ENCODE data around the gene KCNH2.

The KCNH2 gene

DNA sequence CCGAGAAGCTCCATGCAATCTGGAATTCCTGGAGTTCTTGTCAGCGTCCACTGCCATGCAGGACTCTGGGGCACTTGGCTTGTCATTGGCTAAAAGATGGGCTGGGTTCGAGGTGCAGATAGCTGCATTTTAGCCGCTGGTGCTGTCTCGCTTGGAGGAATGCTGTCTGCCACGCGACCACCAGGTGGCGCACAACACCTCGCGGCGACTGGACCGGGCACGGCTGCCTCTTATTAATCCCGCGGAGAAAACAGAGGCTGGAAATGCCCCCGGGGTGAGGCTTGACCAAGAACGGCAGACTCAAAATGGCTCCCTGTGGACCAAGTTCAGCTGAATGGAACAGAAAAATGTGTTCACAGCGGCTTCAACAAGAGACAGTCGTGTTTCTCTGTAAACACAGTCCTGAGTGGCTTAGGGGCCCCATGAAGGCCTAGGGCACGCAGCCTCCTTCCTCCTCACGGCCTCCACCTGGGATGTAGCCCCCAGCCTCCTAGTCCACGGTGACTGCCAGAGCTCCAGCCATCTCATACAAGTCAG, 79.6 kb downstream of the KCNH2 start:
- DNase-seq: peak; percentile 64 to 80

DNA sequence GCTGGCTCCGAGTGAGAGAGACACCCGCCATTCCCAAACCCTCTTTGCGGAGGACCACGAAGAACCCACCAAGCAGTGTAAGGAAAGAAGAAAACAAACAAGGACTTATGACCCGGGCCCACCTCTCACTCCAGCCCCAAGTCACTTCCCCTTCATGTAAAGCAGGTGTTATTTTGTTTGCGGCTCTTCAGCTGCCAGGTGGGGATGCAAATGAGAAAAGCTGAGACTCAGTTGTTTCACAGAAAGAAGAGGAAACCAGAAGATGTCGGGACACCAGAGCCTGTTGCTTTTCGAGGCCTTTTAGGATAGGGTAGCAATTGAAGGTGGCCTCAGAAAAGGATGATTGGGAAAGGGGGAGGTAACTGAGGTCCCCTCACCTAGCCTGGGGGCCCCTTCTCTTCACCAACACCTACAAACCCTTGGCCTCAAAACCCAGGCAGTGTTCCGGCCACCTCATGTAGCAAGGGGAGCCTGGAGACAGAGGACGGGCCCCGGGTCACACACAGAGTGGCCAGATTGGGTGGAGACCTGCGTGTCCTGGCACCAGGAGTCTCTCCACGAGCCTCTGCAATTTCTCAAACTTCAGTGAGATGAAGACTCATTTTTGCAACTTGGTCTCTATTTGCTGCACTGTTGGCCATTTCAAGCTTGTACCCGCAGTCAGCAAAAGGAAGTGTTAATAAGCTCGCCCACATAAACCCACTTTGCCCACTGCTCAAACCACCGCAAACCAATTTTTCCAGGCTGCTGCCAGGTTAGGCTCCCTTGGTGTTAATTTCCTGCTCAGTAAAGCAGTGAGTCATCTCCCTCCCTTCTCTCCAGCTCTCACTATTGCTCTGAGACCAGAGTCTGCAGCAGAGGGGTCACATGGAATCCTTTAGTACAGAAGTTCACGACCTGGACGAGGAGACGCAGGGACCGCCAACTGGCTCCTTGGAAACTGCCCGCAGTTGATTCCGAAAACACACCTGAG, 80.3 kb downstream of the KCNH2 start:
- DNase-seq: no peak

DNA sequence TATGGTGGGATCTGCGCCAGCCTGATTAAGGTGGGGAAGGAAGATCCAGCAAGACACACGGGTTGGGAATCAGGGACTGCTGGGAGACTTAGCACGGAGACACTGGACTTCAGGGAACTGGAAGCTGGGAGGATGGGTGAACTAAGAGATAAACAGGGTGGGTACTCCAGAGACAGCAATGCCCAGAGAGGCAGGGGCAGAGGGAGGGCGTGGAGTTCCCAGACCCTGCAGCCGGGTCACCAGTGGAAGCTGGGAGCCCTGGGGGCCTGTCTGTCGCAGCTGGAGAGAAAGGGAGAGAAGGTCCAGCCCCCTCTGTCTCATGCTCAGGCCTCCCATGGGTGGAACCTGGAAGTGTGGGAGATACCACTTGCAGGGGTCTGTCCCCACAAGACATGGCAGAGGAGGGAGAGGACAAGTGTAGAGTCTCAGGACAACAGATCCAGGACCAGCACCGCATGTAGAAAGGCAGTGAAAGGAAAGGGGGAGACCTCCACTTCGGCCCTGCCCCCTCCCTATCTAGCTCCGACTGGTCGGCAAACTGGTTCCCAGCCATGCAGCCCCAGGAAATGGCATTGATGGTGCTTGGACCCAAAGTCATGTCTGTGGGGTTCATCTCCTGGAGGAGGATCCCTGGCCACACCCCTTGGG, 81.4 kb downstream of the KCNH2 start:
- no peak for DNase-seq

DNA sequence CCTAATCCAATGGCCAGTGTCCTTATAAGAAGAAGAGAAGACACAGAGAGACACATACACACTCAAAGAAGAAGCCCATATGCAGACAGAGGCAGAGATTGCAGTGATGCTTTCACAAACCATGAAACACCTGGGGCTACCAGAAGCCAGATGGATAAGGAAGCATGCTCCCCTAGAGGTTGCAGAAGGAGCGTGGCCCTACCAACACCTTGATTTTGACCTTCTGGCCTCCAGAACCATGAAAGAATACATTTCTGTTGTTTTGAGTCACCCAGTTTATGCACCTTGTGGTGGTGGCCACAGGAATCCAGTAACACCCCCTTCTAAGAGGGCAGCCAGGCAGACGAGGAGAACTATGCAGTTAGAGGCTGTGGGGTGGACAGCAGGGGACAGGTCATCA, 82.3 kb downstream of the KCNH2 start:
- DNase-seq: no peak

Measured in activated CD4-positive, alpha-beta T cell treated with anti-CD3 and anti-CD28 coated beads for 4 hours (primary cell).